ENCODE results near the gene PIK3C3.

DNA sequence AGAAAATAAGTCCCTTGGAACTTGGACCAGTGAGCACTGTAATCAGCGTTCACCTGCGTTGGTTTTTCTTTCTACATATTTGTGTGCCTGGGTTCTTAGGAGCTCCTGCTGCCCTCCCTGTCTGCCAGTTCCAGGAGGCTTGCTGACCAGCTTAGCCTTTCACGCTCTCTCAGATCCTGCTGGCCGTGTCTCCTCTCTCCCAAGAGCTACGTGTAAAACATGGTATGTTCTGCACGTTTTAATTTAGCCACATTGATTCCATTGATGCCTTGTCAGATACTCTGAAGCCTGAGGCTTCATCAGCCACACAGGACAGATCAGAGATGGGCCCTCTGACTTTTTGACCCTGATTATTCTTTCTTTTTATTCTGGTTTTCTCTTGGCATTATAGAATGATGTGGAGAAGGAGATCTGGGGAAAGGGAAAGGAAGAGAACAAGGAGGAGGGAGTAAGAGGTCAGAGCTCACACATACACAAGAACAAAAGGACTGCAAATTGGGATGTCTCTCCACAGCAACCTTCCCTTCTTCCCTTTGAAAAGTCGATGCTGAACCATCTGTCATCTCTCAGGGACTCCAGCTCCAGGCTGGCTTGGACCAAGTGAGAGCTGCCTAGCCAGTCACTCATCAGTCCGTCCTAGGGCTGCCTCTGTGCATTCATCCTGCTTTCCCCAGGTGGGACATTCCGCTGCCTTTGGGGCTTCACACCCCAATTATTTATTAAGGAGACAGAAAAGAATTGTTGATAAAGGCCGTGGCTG lies 152.8 kb downstream of the PIK3C3 start:
- TF ChIP-seq, protein P1, sequence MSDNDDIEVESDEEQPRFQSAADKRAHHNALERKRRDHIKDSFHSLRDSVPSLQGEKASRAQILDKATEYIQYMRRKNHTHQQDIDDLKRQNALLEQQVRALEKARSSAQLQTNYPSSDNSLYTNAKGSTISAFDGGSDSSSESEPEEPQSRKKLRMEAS (IDR thresholded peaks at IDR 0.05) = no peak
- TF ChIP-seq, protein P2, sequence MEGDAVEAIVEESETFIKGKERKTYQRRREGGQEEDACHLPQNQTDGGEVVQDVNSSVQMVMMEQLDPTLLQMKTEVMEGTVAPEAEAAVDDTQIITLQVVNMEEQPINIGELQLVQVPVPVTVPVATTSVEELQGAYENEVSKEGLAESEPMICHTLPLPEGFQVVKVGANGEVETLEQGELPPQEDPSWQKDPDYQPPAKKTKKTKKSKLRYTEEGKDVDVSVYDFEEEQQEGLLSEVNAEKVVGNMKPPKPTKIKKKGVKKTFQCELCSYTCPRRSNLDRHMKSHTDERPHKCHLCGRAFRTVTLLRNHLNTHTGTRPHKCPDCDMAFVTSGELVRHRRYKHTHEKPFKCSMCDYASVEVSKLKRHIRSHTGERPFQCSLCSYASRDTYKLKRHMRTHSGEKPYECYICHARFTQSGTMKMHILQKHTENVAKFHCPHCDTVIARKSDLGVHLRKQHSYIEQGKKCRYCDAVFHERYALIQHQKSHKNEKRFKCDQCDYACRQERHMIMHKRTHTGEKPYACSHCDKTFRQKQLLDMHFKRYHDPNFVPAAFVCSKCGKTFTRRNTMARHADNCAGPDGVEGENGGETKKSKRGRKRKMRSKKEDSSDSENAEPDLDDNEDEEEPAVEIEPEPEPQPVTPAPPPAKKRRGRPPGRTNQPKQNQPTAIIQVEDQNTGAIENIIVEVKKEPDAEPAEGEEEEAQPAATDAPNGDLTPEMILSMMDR (IDR thresholded peaks at IDR 0.05; ENCODE audit: low read depth, low read length, missing input control) = no peak
- TF ChIP-seq RAD21 (IDR thresholded peaks at IDR 0.05) = no peak
- no peak for TF ChIP-seq EGR1 (IDR thresholded peaks at IDR 0.05; ENCODE audit: low read depth in 2 of 2)
- no peak for TF ChIP-seq SP1 (IDR thresholded peaks at IDR 0.05)
- no peak for TF ChIP-seq HNF4G (IDR thresholded peaks at IDR 0.05)
- no peak for TF ChIP-seq JUND (IDR thresholded peaks at IDR 0.05)
- no peak for TF ChIP-seq RXRA (IDR thresholded peaks at IDR 0.05)
- no peak for TF ChIP-seq GABPA (IDR thresholded peaks at IDR 0.05 in 1 of 2, conservative IDR thresholded peaks at IDR 0.05 in 1 of 2)
